GM12891 (cell line): ENCODE data around the gene PQBP1.

Experiments used
- DNase-seq: peaks from one replicate; pipeline ENCODE4 v3.0.0; 2011; ENCODE audit warnings: low spot score; ENCODE audit not compliant: insufficient read length
- FAIRE-seq: peaks from 2 replicates; lab custom pipeline; 2011; peaks lifted over from hg19 to GRCh38; lab: Jason Lieb, UNC
- PAX5 ChIP-seq: IDR thresholded peaks from 2 replicates; pipeline ENCODE4 v1.6.1; 2011; ENCODE audit warnings: low read length, moderate library complexity, mild to moderate bottlenecking; ENCODE audit not compliant: insufficient read depth, severe bottlenecking
- POLR2A ChIP-seq: IDR thresholded peaks from 2 replicates; pipeline ENCODE4 v1.6.1; 2011; ENCODE audit warnings: low read depth, low read length, control low read depth
- POLR2AphosphoS5 ChIP-seq: IDR thresholded peaks from 2 replicates; pipeline ENCODE4 v1.6.1; 2011; ENCODE audit warnings: low read depth, low read length, control low read depth
- POU2F2 ChIP-seq: IDR thresholded peaks from 2 replicates; pipeline ENCODE4 v1.6.1; 2011; ENCODE audit warnings: low read depth, mild to moderate bottlenecking, control low read depth, low read length, moderate library complexity
- SPI1 ChIP-seq: IDR thresholded peaks from 2 replicates; pipeline ENCODE4 v1.6.1; 2011; ENCODE audit warnings: low read depth, low read length, control low read depth
- TAF1 ChIP-seq: IDR thresholded peaks from 2 replicates; pipeline ENCODE4 v1.6.1; 2011; ENCODE audit warnings: low read depth, low read length, control low read depth

PQBP1 gene

GRCh38 chrX:48919947-48920717 is 22.4 kb downstream of the PQBP1 start:
- no peak for TF ChIP-seq TAF1
- TF ChIP-seq POLR2AphosphoS5: peak; percentile 34
- DNase-seq: no peak
- peak; percentile 96 for FAIRE-seq

DNA sequence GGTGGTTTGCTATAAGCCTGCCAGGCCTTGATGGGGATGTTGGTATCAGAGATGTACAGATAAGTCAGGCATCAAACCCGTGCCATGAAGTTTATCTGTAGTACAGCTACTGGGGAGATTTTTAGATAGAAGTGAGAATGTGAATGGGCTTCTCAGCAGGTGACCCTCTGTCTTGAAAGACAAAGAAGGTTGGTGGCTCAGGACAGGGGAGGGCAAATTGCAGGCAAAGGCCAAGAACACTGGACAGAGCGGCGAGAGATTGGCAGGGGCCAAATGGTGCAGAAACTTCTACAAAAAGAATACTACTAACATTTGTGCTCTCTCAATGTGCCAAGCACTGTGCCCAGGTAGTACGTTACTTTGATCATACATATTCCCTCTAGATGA is 23.0 kb downstream of the PQBP1 start:
- TF ChIP-seq PAX5: no peak
- TF ChIP-seq POU2F2: no peak
- TF ChIP-seq SPI1: no peak
- no peak for TF ChIP-seq TAF1
- no peak for TF ChIP-seq POLR2AphosphoS5
- TF ChIP-seq POLR2A: no peak
- FAIRE-seq (no peak), DNase-seq (no peak)

GRCh38 chrX:48923771-48924170 is 26.0 kb downstream of the PQBP1 start:
- DNase-seq (no peak), FAIRE-seq (no peak)
- no peak for TF ChIP-seq POLR2A
- TF ChIP-seq POLR2AphosphoS5: no peak
- no peak for TF ChIP-seq SPI1
- no peak for TF ChIP-seq TAF1
- TF ChIP-seq POU2F2: no peak
- no peak for TF ChIP-seq PAX5

DNA sequence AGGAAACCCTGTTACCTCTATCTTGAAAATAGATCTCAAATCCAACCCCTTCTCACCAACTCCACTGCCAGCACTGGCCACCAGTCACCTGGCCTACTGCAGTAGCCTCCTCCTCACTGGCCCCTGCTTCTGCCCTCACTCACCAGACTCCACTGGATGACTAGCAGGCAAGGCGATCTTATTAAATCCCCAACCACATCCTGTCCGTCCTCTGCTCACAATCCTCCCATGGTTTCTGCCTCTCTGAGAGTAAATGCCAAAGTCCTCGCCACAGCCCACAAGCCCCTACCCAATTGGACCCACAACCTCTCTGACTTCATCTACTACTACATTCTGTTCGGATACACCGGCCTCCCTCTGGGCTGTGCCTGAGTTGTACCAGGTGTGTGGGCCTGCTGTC is 26.5 kb downstream of the PQBP1 start:
- TF ChIP-seq PAX5 (no peak), TAF1 (no peak), POLR2A (0 out of 2 replicates have a peak, but pooled peaks have one; percentile 28)

DNA sequence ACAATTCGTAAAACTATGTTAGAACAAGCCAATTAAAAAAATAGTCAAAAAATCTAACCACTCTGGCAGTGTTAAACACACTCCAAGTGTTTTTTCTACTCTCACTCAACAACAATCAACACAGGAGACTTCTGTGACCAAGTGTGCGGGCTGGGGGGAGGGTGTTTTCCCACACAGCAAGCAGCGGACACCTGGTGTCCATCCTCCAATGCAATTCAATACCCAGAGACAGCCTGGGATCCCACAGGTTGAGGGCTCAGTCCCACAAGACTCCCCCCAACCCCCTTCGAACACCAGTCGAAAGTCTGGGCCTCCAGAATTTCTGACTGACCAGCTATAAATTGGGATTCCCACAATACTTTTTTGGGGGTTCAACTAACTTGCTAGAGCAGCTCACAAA is 29.4 kb downstream of the PQBP1 start:
- FAIRE-seq: no peak

More for the DNA sequence above, 26.5 kb downstream of the PQBP1 start:
- no peak for DNase-seq
- FAIRE-seq: no peak

DNA sequence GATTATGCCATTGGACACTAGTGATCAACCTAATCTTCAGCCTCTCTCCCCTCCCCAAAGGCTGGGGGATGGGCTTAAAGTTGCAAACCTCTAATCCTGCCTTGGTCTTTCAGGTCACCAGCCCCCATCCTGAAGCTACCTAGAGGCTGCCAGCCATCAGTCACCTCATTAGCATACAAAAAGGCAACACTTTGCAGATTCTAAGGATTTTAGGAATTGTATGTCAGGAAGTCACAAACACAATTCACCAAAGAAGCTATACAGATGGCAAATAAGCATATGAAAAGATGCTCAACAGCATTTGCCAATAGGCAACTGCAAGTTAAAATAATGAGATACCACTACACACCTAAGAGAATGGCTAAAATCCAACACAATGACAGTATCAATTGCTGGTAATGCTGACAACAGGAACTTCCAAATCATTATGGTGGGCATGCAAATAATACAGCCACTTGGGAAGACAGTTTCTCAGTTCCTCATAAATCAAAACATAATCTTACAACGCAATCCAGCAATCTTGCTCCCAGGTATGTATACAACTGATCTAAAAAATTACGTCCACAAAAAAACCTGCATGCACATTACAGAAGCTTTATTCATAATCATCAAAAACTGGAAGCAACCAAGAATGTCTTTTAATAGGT is 30.1 kb downstream of the PQBP1 start:
- TF ChIP-seq POLR2A: no peak
- peak; percentile 59 for TF ChIP-seq SPI1
- TF ChIP-seq POU2F2: no peak
- DNase-seq (no peak), FAIRE-seq (peak; percentile 75)

More for the DNA sequence above, 29.4 kb downstream of the PQBP1 start:
- DNase-seq: no peak
- TF ChIP-seq PAX5 (no peak), POLR2A (no peak), POLR2AphosphoS5 (no peak), POU2F2 (no peak), TAF1 (no peak)

- peak; percentile 91 for FAIRE-seq
- TF ChIP-seq POLR2A: no peak
- no peak for TF ChIP-seq PAX5
- peak; percentile 78 for TF ChIP-seq SPI1
- TF ChIP-seq POLR2AphosphoS5: no peak
- no peak for TF ChIP-seq POU2F2
- no peak for TF ChIP-seq TAF1
- no peak for DNase-seq
Measured at GRCh38 chrX:48933757-48934156, 36.0 kb downstream of the PQBP1 start.

GRCh38 chrX:48934581-48935300 is 37.0 kb downstream of the PQBP1 start:
- no peak for DNase-seq
- no peak for TF ChIP-seq PAX5
- peak; percentile 28; the same call in 1 of the 2 replicates for TF ChIP-seq SPI1
- FAIRE-seq: peak; percentile 90

DNA sequence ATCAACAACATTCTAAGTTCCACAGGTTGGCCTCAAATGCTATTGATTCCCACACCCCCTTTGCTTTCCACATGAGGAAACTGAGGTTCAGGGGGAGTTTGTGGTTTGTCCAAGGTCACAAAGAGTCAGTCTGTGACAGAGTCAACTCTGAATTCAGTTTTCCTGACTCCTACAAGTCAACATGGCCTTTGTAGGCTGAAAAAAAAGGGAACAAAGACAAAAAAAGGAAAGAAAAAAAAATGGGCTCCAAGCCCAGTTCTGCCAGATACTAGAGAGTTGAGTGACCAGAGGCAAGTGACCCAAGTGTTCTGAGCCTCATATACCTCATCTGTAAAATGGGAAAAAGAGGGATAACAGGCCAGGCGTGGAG is 37.6 kb downstream of the PQBP1 start:
- FAIRE-seq: no peak
- TF ChIP-seq POLR2AphosphoS5: no peak
- no peak for TF ChIP-seq TAF1
- no peak for TF ChIP-seq POLR2A
- TF ChIP-seq SPI1: no peak
- TF ChIP-seq PAX5: no peak

GRCh38 chrX:48936429-48937053 is 38.8 kb downstream of the PQBP1 start:
- no peak for DNase-seq
- no peak for FAIRE-seq
- no peak for TF ChIP-seq POU2F2
- TF ChIP-seq POLR2A: 0 out of 2 replicates have a peak, but pooled peaks have one; percentile 12
- TF ChIP-seq TAF1: no peak
- no peak for TF ChIP-seq POLR2AphosphoS5
- TF ChIP-seq PAX5: no peak
- TF ChIP-seq SPI1: no peak

More for the DNA sequence above, 37.6 kb downstream of the PQBP1 start:
- no peak for DNase-seq
